Measurements from ENCODE around the gene CYTH1.
A peak's percentile ranks its signal among the peaks of the same experiment; 100 is the strongest.

The CYTH1 gene

GRCh38 chr17:78781893-78782304 lies at the start of gene CYTH1:
Gene CYTH1 (minus strand): TSS chr17:78782273. CDS start chr17:78782223, 50 bp downstream.
- no peak for DNase-seq (ENCODE audit: low spot score)

GRCh38 chr17:78829477-78829876 lies 47.4 kb upstream of the CYTH1 start:
- DNase-seq (ENCODE audit: low spot score): no peak

GRCh38 chr17:78828470-78829185 lies 46.6 kb upstream of the CYTH1 start:
- DNase-seq (ENCODE audit: low spot score): peak; percentile 78

- DNase-seq (ENCODE audit: low spot score): no peak
Measured at GRCh38 chr17:78826836-78827509, 44.9 kb upstream of the CYTH1 start.

GRCh38 chr17:78826421-78826820 lies 44.3 kb upstream of the CYTH1 start:
- DNase-seq (ENCODE audit: low spot score): no peak

- DNase-seq (ENCODE audit: low spot score): no peak
Measured at GRCh38 chr17:78825696-78826095, 43.6 kb upstream of the CYTH1 start.

GRCh38 chr17:78824240-78824639 lies 42.2 kb upstream of the CYTH1 start:
- no peak for DNase-seq (ENCODE audit: low spot score)

GRCh38 chr17:78823282-78824046 lies 41.4 kb upstream of the CYTH1 start:
- no peak for DNase-seq (ENCODE audit: low spot score)

- DNase-seq (ENCODE audit: low spot score): peak; percentile 91
Measured at GRCh38 chr17:78822552-78822951, 40.5 kb upstream of the CYTH1 start.

GRCh38 chr17:78821961-78822360 lies 39.9 kb upstream of the CYTH1 start:
- DNase-seq (ENCODE audit: low spot score): no peak

GRCh38 chr17:78820841-78821240 lies 38.8 kb upstream of the CYTH1 start:
- no peak for DNase-seq (ENCODE audit: low spot score)

- no peak for DNase-seq (ENCODE audit: low spot score)
Measured at GRCh38 chr17:78819806-78820792, 38.0 kb upstream of the CYTH1 start.

- DNase-seq (ENCODE audit: low spot score): no peak
Measured at GRCh38 chr17:78819402-78819801, 37.3 kb upstream of the CYTH1 start.

GRCh38 chr17:78818932-78819331 lies 36.9 kb upstream of the CYTH1 start:
- no peak for DNase-seq (ENCODE audit: low spot score)

- no peak for DNase-seq (ENCODE audit: low spot score)
Measured at GRCh38 chr17:78818152-78818846, 36.2 kb upstream of the CYTH1 start.

GRCh38 chr17:78817123-78817522 lies 35.0 kb upstream of the CYTH1 start:
- no peak for DNase-seq (ENCODE audit: low spot score)

- no peak for DNase-seq (ENCODE audit: low spot score)
Measured at GRCh38 chr17:78815696-78816095, 33.6 kb upstream of the CYTH1 start.

GRCh38 chr17:78812855-78813254 lies 30.8 kb upstream of the CYTH1 start:
- no peak for DNase-seq (ENCODE audit: low spot score)

GRCh38 chr17:78808163-78808562 lies 26.1 kb upstream of the CYTH1 start:
- no peak for DNase-seq (ENCODE audit: low spot score)

GRCh38 chr17:78806451-78806850 lies 24.4 kb upstream of the CYTH1 start:
- no peak for DNase-seq (ENCODE audit: low spot score)

GRCh38 chr17:78805301-78805700 lies 23.2 kb upstream of the CYTH1 start:
- no peak for DNase-seq (ENCODE audit: low spot score)

Data from AG20443 (cell line).